Measurements from ENCODE around the gene TJP3.

Gene TJP3

GRCh38 chr19:3768015-3768747, 60.0 kb downstream of the TJP3 start:
- no peak for ATAC-seq (ENCODE audit: low read depth)
- H3K27me3 ChIP-seq (ENCODE audit: insufficient read depth, poor library complexity, severe bottlenecking) = no peaks in the 10 kb centered on the region
- H3K4me3 ChIP-seq (ENCODE audit: severe bottlenecking) = no peak overlapping the region
- peaks cover 8% of the 10 kb centered on the region; the same call in 1 of the 2 replicates for H3K36me3 ChIP-seq (ENCODE audit: low read depth)
- H3K4me1 ChIP-seq (ENCODE audit: insufficient read depth, poor library complexity, severe bottlenecking) = no peaks in the 10 kb centered on the region
- no peaks in the 10 kb centered on the region for H3K9me3 ChIP-seq (ENCODE audit: severe bottlenecking)
- no peak for TF ChIP-seq CTCF (IDR thresholded peaks at IDR 0.05; ENCODE audit: poor library complexity, severe bottlenecking)
- H3K27ac ChIP-seq (ENCODE audit: poor library complexity, severe bottlenecking) = no peak overlapping the region
- no peak for DNase-seq (ENCODE audit: low spot score)

GRCh38 chr19:3768748-3769099, 60.5 kb downstream of the TJP3 start:
- Histone ChIP-seq H3K27ac (ENCODE audit: poor library complexity, severe bottlenecking) (no peak overlapping the region), H3K27me3 (ENCODE audit: insufficient read depth, poor library complexity, severe bottlenecking) (no peaks in the 10 kb centered on the region), H3K36me3 (ENCODE audit: low read depth) (peaks cover 8% of the 10 kb centered on the region; the same call in 1 of the 2 replicates), H3K4me1 (ENCODE audit: insufficient read depth, poor library complexity, severe bottlenecking) (no peaks in the 10 kb centered on the region), H3K9me3 (ENCODE audit: severe bottlenecking) (no peaks in the 10 kb centered on the region), H3K4me3 (ENCODE audit: severe bottlenecking) (no peak overlapping the region)
- ATAC-seq (ENCODE audit: low read depth) = no peak
- DNase-seq (ENCODE audit: low spot score) = no peak
- TF ChIP-seq CTCF (IDR thresholded peaks at IDR 0.05; ENCODE audit: poor library complexity, severe bottlenecking) = no peak

- no peak for DNase-seq (ENCODE audit: low spot score)
- ATAC-seq (ENCODE audit: low read depth) = no peak
Measured at GRCh38 chr19:3769494-3769893, 61.3 kb downstream of the TJP3 start.

GRCh38 chr19:3770136-3770999, 62.2 kb downstream of the TJP3 start:
- Histone ChIP-seq H3K27ac (ENCODE audit: poor library complexity, severe bottlenecking) (no peak overlapping the region), H3K36me3 (ENCODE audit: low read depth) (peaks cover 4% of the 10 kb centered on the region; the same call in 1 of the 2 replicates), H3K4me1 (ENCODE audit: insufficient read depth, poor library complexity, severe bottlenecking) (no peaks in the 10 kb centered on the region), H3K9me3 (ENCODE audit: severe bottlenecking) (no peaks in the 10 kb centered on the region), H3K27me3 (ENCODE audit: insufficient read depth, poor library complexity, severe bottlenecking) (no peaks in the 10 kb centered on the region), H3K4me3 (ENCODE audit: severe bottlenecking) (no peak overlapping the region)
- DNase-seq (ENCODE audit: low spot score) (no peak), ATAC-seq (ENCODE audit: low read depth) (no peak)
- no peak for TF ChIP-seq CTCF (IDR thresholded peaks at IDR 0.05; ENCODE audit: poor library complexity, severe bottlenecking)

More at GRCh38 chr19:3769494-3769893, 61.3 kb downstream of the TJP3 start:
- TF ChIP-seq CTCF (IDR thresholded peaks at IDR 0.05; ENCODE audit: poor library complexity, severe bottlenecking) = no peak
- H3K4me3 ChIP-seq (ENCODE audit: severe bottlenecking) = no peak overlapping the region
- no peaks in the 10 kb centered on the region for H3K27me3 ChIP-seq (ENCODE audit: insufficient read depth, poor library complexity, severe bottlenecking)
- H3K36me3 ChIP-seq (ENCODE audit: low read depth) = peaks cover 8% of the 10 kb centered on the region; the same call in 1 of the 2 replicates
- H3K4me1 ChIP-seq (ENCODE audit: insufficient read depth, poor library complexity, severe bottlenecking) = no peaks in the 10 kb centered on the region
- H3K9me3 ChIP-seq (ENCODE audit: severe bottlenecking) = no peaks in the 10 kb centered on the region
- no peak overlapping the region for H3K27ac ChIP-seq (ENCODE audit: poor library complexity, severe bottlenecking)
